Upper lobe of left lung (tissue), 4 donors: ENCODE measurements around the gene ACTG2.

ENCODE experiments used
- EP300 ChIP-seq, 4 donors: sonication (generic); formaldehyde crosslinking; IDR thresholded peaks; one replicate each; pipeline ENCODE4 v1.5.1; 2017; ENCODE audit warnings: antibody characterized with exemption in 4 of 4, control low read depth in 2 of 4
- POLR2A ChIP-seq, 4 donors: fragments of 450-650 bp; IDR thresholded peaks; one replicate each; pipeline ENCODE4 v1.5.1; 2016 to 2017; ENCODE audit warnings: antibody characterized with exemption in 4 of 4, mild to moderate bottlenecking in 2 of 4
- TF ChIP-seq, protein P1 (sequence below), 6 experiments: fragments of 450-650 bp in 4 of 6; fragments of 200-600 bp in 2 of 6; sonication (generic) in 2 of 6; IDR thresholded peaks; one replicate each; pipeline ENCODE4 v1.5.1; 2016 to 2019; ENCODE audit warnings: antibody characterized with exemption in 6 of 6

DNA sequence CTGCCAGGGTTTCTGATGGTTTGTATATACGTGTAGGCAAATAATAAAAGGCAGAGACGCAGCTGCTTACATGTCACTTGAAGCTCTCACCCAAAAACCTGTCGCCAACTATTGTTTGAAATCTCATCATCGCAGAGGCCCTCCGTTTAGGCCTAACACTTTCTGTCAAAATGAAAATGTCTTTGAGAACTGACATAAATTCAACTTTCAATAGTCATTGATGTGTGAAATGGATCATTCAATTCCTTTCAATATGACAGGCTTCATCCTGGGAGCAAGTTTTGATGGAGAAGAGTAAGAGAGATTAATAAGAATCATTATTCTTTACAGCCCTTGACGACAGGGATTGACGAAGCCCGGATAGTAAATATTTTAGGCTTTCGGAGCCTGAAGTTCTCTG, 2.7 kb downstream of the ACTG2 start:
- TF ChIP-seq, protein P1, sequence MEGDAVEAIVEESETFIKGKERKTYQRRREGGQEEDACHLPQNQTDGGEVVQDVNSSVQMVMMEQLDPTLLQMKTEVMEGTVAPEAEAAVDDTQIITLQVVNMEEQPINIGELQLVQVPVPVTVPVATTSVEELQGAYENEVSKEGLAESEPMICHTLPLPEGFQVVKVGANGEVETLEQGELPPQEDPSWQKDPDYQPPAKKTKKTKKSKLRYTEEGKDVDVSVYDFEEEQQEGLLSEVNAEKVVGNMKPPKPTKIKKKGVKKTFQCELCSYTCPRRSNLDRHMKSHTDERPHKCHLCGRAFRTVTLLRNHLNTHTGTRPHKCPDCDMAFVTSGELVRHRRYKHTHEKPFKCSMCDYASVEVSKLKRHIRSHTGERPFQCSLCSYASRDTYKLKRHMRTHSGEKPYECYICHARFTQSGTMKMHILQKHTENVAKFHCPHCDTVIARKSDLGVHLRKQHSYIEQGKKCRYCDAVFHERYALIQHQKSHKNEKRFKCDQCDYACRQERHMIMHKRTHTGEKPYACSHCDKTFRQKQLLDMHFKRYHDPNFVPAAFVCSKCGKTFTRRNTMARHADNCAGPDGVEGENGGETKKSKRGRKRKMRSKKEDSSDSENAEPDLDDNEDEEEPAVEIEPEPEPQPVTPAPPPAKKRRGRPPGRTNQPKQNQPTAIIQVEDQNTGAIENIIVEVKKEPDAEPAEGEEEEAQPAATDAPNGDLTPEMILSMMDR (IDR thresholded peaks at IDR 0.05): no peak
- TF ChIP-seq POLR2A (IDR thresholded peaks at IDR 0.05) (no peak), EP300 (IDR thresholded peaks at IDR 0.05) (no peak)
